HG02870 (cell line): Measurements from ENCODE around the gene LCORL.
"Not testable (repeated sequence)": the region's sequence is repeated elsewhere in the genome, so short reads cannot be mapped to it uniquely, and the experiment has no call there.

Experiments
- ATAC-seq: cut with Tn5 transposase; IDR thresholded peaks from one replicate; pipeline ENCODE4 v1.9.1; 2021; ENCODE audit warnings: mild to moderate bottlenecking, moderate library complexity; ENCODE audit not compliant: unreplicated experiment

LCORL gene

DNA sequence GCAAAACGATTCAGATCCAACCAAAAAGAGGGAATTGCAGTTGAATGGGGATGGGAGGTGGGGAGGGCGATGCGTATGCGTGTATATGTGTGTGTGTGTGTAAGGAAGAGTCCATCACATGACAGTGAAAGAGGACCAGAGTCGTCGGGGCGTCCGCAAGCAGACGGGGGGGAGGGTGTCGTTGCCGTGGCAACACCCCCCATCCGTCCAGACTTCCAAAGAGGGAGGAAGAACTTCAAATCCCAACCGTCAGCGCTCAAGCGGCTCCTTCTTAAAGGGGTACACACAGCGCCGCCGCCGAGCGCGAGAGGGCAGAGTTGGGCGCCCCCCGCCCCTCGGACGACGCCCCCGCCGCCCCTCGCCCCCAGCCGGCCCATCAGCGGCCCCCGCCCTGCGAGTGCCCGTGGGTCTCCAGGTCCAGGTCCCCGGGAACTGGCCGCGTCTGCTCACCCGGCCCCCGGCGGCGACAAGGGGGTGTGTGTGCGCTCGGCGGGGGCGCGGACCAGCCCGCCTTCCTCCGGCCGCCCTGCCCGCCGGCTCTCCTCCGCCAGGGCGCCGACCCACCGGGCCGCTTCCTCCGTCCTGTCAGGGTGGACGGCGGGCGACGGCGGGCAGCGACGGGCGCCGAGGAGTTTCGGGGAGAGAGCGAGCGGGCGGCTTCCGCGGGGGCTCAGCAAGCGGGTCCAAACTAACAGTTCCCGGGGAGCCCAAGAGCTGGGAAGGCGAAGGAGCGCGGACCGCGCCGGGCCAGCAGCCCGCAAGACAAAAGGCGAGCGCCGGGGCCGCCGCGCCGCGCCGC is 685 bp downstream of the LCORL start:
- peak; percentile 13 for ATAC-seq

GRCh38 chr4:18020145-18020670 is 1.3 kb downstream of the LCORL start:
- no peak for ATAC-seq

- ATAC-seq, result no peak
Observed at GRCh38 chr4:18014269-18014668, 7.3 kb downstream of the LCORL start.

DNA sequence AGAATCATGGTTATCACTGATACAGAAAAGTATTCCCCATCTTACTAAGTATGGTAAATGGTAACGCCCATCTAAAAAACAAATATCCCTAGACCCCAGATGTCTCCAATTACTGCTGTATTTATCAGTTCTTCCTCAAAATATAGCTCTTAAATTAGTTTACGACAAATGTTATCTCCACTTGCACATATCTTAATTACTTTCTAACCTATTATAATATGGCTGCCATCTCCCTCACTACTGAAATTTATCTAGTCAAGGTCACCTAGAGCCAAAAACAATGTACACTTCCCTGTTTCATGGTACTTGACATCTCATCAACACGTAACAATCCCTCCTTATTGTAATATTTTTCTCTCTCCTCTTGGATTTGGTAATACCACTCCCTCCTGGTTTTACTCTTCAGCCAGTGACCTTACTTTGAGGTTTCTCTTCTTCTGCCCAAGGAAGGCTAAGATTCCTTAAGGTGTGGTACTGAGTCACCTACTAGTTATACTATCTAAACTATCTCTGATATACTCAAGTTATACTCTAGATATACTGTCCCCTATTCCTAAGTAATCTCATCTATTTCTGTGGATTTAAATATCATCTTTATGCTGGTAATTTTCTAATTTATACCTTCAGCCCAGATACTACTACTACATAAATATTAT is 8.6 kb downstream of the LCORL start:
- ATAC-seq, result no peak

DNA sequence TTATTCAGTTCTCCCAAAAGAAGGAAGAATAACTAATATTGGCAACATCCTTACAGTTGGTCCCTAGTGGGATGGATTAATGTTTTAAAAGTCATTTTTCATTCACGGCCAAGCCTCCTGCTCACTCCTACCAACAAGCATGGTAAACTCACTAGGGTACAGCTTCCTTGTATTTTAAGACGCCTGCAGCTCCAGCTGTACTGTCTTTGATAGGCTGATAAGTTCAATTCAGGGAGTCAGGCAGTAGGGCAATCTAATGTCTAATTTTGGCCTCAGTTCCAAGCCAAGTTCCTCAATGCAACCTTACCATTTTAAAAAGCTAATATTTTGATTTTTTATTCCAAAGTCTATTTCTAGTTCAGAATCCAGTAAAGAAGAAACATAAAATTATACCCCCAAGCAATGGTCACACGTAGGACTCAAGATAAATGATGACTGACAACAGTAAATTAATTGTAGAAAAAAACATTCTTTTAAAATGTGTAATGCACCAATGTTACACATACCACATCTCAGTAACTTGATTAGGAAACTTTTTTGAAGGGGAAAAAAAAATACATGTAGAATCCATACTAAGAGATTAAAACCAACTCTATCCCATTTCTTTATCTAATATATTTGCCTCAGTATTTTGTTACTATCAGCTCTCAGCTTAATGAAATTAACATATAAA is 9.3 kb downstream of the LCORL start:
- ATAC-seq, result no peak

- no peak for ATAC-seq
Observed at GRCh38 chr4:18007625-18008024, 13.9 kb downstream of the LCORL start.

DNA sequence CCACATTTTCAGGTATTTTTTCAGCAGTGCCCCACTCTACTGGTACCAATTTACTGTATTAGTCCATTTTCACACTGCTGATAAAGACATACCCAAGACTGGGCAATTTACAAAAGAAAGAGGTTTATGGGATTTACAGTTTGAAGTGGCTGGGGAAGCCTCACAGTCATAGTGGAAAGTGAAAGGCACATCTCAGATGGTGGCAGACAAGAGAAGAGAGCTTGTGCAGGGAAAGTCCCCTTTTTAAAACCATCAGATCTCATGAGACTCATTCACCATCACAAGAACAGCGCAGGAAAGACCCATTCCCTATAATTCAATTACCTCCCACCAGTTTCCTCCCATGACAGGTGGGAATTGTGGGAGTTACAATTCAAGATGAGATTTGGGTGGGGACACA is 15.1 kb downstream of the LCORL start:
- not testable (repeated sequence) for ATAC-seq

DNA sequence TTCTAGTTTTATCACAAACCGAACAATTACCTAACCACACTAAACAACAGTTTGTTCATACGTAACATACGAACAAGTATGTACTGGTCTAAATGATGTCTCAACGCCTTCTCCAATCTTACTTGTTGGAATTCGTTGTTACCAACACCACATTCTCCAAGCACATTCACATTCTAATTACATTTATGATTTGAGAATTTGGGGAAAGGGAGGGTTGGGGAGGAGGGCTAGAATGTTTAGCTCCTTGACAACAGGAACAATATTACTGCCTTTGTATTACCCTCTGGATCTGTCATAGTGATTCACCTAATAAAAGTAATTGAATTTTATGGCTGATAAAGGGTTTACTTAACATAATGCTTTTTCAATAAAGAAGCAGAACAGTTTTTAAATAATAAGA is 24.4 kb downstream of the LCORL start:
- no peak for ATAC-seq

GRCh38 chr4:17995165-17995564 is 26.4 kb downstream of the LCORL start:
- no peak for ATAC-seq

GRCh38 chr4:17985832-17986231 is 35.7 kb downstream of the LCORL start:
- ATAC-seq, result no peak

DNA sequence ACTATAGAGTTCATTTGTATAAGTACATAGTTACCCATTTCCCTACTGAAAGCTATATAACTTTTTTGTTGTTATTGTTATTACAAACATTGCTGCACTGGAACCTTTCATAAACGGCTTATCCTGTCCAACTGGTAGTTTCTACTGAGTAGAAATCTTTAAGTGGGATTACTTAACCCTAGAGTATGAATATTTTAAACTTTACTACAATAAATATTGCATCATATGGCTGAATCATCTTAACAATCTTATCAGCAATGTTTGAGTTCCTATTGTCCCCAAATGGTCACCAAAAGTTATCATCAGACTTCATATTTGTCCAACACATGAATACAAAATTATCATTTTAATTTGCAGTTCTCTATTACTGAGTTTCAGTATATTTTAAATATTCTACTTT is 40.5 kb downstream of the LCORL start:
- no peak for ATAC-seq

GRCh38 chr4:17968721-17969120 is 52.8 kb downstream of the LCORL start:
- no peak for ATAC-seq

DNA sequence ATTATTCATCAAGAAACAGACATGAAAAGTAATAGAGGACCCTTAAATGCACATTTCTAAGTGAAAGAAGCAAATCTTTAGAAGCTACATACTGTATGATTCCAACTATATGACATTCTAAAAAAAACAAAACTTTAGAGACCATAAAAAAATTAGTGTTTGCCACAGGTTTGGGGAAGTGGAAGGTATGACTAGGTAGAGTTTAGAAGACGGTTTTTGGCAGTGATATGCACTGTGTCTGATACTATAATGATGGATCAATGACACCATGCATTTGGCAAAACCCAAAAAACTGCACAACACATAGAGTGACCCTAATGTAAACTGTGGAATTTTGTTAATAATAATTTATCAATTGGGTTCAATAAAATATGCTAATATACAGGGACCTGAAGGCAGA is 54.5 kb downstream of the LCORL start:
- ATAC-seq, result no peak

DNA sequence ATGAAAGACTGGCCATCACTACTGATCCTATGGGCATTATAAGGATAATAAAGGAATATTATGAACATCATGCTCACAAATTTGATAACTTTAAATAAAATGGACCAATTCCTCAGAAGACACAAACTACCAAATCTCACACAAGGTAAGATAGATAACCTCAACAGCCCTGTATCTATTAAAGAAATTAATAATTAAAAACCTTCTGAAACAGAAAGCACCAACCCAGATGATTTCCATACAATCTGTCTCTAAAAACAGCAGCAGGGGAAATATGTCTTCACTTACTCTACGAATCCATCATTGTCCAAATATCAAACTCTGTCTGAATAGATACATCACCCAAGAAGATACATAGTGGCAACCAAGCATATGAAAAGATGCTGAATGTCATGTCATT is 55.2 kb downstream of the LCORL start:
- ATAC-seq, result no peak

GRCh38 chr4:17964576-17964975 is 57.0 kb downstream of the LCORL start:
- no peak for ATAC-seq

GRCh38 chr4:17962171-17962570 is 59.4 kb downstream of the LCORL start:
- ATAC-seq, result no peak

DNA sequence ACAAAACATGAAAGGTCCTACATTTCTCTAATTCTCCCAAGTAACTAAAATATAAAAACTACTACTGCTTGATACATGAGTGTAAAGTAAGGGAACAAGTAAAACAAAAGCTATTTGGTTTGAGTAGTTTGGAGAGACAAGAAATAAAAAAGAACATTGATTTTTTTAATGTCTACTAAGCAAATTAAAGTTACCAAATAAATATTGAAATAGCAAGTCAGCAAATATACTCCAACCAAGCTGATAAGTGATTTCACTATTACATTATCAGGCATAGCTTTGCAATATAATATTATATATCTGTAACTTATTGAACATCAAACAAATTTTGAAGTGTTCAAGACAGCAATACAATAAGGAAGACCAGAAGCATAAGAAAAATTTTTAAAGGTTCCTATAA is 60.3 kb downstream of the LCORL start:
- ATAC-seq, result no peak

DNA sequence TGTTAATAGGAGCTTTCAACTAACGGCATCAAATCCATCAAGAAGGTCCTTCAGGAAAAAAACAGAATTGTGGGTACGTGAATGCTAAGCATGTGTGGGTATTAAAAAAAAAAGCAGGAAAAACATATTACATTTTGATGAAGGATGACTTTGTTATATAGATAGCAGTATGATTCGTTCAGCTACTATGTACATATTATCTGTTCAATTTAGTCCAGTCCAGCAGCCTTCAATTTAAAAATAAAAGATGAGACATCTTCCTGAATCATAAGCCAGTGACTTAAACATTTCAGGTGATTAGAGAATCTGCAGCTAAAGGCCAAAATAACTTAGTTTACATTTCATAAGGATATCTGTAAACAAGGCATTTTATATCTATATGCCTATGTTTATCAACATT is 63.4 kb downstream of the LCORL start:
- no peak for ATAC-seq

- no peak for ATAC-seq
Observed at GRCh38 chr4:17957688-17958087, 63.9 kb downstream of the LCORL start.

DNA sequence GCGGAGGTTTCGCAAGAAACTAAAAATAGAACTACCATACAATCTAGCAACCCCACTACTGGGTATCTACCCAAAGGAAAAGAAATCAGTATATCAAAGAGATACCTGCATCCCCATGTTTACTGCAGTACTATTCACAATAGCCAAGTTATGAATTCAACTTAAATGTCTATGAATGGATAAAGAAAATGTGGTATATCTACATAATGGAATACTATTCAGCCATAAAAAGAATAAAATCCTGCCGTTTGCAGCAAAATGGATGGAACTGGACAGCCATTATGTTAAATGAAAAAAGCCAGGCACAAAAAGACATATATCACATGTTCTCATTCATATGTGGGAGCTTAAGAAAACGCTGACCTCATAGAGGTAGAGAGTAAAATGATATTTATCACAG is 65.3 kb downstream of the LCORL start:
- no peak for ATAC-seq

DNA sequence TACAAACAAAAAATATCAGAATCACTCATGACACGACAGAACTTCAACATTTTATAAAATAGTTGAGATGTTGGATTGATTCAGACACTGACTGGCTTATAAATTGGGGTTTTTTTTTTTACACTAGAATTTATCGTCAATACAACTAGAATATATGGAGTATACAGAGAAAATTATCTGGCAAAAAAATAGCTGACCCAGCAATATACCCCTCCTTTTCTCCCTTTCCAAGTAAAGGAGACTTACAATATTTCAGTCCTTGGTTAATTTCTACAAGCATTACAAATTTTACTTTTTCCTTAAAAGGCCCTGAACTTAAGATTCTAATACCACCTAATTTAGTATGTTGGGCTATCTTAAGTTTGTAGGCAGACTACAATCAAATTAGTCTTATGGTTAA is 76.3 kb downstream of the LCORL start:
- no peak for ATAC-seq

DNA sequence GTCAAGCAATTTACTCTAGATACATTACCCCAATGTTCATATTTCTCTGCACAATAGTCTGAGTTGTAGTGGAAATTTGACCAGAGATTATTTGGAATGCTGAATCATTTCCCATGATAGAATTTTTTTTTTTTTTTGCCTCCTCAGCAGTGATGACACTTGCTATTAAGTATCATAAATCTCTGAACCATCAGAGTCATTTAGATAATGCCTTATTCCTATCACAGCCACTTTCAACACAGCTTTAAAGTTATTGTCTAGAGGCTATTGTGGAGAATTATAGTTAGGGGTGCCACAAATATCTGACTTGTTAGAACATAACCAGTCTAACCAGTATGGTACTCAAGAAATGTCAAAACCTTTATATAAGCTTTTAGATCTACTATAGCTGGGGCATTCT is 79.8 kb downstream of the LCORL start:
- no peak for ATAC-seq
